A673 (cell line): ENCODE data around the gene KLHL41.

Source experiments
- CTCF ChIP-seq: fragments of 300-800, 200-600 bp; sonication (generic); conservative IDR thresholded peaks from 2 replicates; pipeline ENCODE4 v1.5.1; 2017; ENCODE audit warnings: low read depth, mild to moderate bottlenecking, antibody characterized with exemption, low read length, moderate library complexity, mixed read lengths
- EZH2 ChIP-seq: fragments of 200-600 bp; sonication (generic); IDR thresholded peaks from 2 replicates; pipeline ENCODE4 v1.6.1; 2017; ENCODE audit warnings: borderline replicate concordance, low read depth, mild to moderate bottlenecking, mixed read lengths, antibody characterized with exemption, low read length; ENCODE audit not compliant: poor library complexity, severe bottlenecking

- TF ChIP-seq CTCF = no peak
- TF ChIP-seq EZH2 = no peak
Observed at GRCh38 chr2:169462896-169463695, 46.4 kb upstream of the KLHL41 start.
